GM18498 (cell line): Measurements from ENCODE around the gene KLF3.

Source experiments
- ATAC-seq: cut with Tn5 transposase; IDR thresholded peaks from one replicate; pipeline ENCODE4 v1.9.1; 2021; ENCODE audit warnings: mild to moderate bottlenecking, moderate library complexity; ENCODE audit not compliant: unreplicated experiment

The KLF3 gene

DNA sequence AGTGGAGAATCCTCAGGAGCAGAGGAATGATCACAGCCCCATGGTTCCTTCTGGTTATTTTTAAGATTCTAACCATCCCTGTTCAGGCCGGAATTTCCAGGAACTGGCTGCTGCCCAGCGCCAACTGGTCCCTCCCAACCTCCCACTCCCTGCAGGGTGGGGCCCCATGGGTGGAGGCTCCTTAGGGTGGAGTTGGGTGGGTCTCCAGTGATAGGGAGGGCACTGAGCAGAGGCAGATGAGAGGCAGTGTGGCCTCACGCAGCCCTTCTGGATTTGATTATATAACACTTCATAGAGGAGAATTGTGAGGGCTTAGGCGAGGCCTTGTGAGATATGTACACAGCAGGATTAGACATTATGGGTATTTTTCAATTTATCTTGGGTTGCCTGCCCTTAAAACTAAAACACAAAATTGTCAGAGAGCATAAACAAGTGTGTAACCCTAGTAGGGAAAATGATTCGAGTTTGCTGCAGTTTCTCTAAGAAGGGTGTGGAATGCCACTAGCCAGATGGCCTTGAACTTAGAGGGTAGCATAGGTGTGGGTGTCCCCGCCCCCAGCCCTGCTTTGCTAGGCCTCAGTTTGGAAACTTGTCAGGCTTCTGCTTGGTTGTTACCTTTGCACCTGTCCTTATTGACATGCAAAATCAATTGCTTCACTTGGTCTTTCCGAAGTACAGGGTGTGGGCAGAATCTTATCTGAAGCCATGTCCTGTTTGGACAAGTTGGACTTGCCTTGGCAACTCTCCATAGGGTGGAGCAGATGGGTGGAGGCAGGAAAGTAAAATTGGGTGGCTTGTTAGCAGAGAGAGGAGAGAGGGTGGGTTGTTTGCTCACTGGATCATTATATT, 9.4 kb downstream of the KLF3 start:
- no peak for ATAC-seq

DNA sequence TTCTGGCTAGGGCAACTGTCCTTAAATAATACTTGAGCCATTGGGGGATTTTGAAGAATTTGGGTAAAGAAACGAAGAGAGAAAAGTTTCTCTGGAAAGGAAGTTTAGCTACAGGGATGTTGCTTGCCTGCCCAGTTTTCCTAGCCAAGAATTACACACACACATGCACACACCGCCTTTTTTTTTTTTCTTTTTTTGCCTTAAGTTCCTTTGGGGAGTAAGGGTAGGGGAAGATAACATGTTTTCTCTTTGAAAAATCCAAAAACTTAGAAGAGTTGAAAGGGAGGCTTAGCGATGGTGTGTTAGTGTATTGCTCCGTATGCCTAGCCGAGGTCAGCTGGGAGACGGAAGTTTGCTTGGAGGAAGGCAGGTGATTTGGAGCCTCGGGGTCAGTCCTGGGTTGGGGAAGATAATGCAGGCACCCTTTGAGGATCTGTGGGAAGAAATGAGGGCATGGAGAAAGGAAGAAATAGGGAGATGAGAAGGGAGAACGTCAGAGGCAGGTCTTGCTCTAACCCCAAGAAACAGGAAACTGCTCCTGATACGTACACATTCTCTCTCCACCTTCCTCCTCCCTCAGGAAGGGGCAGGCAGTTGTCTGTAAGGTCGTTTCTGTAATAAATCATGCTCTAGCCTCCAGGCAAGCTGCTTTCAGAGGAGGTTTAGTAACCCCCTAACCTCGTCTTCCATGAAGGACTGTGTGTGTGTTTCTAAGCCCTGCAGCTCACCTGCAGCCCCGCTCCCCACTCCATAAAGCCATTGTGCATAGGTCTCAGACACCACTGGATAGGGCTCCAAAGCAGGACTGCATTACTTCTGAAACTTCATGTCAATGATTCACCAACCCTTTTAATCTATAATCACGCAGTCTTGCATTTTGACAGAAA, 10.5 kb downstream of the KLF3 start:
- ATAC-seq, result no peak

DNA sequence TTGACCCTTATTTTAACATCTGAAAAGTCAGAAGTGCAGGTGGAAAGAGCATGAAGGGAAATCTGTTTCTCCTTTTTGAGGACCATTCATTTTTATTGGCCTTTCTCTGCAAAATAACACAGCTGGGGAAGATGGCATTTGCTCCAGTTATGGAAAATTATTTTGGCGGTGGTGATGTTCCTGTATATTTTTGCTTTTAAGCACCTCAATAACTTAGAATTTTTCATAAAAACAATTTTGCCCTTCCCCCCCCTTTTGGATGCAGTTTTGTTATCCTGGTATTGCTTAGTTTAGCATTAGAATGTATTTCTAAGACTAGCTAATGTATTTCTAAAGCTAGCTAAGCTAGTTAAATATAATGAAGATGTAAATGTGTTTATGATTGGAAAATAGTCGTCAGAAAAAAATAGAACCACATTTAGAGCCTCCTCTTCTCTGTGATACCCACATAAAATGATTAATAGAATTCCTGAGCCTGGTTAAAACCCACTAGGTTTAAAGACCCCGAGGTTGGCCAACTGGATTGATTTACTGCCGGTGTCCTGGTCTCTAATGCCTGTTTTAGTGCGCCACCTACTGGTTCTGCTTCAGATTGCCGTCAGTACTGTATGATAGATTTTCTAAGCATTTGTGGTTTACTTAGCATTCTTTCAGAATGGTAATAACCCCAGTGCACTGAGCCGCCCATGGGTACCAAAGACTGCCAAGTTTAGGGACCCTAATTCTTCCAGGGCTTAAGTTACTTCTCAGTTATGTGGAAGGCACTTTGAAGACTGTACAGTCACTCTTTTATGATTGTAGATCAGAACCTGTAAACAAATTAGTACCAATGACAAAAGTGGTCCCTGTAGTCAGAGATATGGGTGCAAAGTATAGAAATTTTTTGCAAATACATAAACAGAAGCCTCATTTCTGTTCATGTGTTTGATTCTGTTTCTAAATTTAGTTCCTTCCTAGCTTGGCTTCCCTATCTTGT, 11.4 kb downstream of the KLF3 start:
- ATAC-seq, result no peak

DNA sequence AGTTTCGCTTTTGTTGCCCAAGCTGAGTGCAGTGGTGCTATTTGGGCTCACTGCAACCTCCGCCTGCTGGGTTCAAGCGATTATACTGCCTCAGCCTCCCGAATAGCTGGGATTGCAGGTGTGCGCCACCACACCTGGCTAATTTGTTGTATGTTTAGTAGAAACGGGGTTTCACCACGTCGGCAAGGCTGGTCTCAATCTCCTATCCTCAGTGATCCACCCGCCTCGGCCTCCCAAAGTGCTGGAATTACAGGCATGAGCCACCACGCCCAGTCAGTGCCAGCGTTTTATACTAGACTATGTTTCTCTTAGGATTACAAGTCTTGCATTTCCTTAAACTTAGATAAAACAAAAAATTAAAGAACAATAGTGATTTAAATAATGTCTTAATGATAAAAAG, 13.0 kb downstream of the KLF3 start:
- ATAC-seq, result no peak

DNA sequence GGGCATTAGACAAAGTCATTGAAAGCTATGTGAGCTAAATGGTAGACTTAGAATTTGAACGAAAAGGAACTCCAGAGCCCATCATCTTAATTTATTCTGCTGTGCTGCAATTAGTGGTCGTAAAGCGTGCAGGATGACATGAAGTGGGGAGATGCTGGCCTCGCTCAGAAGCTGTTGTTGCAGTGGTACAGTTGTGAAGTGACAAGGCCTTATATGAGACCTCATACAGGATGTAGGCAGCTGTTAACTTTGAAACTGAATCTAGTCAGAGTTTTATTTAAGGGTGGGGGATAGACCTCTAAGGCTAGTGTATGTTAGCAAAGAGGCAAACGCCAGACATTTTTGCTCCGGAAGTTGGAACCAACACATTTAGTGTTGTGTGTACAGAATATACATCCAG, 13.4 kb downstream of the KLF3 start:
- ATAC-seq, result no peak

DNA sequence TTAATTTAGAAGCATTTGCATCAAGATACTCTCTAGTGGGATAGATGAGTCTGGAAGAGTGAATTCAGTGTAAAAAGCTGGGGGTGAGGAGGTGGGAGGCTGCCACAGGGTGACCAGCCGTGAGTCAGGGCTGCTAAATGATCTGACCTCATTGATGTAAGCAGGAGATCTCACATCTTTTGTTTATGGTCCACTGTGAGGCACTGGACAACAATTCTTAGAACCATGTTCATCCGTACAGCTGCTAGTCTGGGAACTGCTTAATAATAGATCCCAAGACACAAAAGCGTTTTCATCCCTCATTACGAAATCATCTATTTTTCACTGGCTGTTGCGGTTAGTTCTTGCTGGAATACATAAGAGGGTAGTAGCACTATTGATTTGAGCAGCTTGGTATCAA, 14.1 kb downstream of the KLF3 start:
- no peak for ATAC-seq

DNA sequence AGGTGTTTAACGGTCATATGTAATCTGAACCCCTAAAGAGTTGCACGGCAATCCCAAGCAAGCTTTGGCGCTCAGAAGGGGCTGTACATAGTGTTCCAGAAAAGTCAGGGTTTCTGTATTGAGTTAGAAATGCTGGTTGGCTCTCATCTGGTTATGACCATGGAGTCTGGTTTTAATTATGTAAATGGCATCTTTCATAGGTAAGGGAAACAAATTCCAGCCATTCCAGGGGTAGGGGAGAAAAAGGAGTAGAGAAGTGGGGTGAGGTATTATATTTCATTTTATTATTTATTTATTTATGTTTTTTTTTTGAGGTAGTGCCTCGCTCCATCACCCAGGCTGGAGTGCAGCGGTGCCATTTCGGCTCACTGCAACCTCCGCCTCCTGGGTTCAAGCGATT, 15.9 kb downstream of the KLF3 start:
- no peak for ATAC-seq

DNA sequence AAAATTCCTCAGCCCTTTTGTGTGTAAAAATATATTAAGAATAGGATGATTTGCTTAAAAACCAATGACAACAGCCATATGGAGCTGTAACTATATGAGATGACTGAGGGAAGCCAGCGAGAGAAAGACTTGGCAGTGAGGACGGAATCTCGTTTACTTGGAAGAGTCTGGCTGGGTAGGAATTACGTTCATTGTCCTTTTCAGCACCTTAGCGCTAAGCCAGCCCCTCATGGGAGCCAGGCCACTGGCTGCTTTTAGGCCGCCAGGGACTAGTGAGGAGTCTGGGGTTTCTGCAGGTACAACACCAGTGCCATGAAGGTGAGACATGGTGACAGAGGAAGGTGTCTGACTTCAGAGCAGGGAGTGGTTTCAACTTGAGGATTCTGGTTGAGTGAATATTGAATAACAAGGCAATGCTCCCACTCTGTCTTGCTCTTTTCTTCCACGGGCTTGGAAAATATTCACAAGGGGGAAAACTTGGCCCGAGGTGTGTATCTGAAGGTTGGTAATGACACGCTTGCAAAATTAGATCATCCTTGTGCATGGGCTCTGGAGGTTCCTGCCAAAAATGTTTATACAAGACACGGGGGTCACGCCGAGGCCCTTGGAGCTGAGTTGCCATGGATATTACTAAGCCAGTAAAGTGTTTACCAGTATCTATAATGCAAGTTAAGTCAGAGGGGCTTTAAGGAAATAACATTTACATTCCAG, 17.4 kb downstream of the KLF3 start:
- ATAC-seq, result no peak

DNA sequence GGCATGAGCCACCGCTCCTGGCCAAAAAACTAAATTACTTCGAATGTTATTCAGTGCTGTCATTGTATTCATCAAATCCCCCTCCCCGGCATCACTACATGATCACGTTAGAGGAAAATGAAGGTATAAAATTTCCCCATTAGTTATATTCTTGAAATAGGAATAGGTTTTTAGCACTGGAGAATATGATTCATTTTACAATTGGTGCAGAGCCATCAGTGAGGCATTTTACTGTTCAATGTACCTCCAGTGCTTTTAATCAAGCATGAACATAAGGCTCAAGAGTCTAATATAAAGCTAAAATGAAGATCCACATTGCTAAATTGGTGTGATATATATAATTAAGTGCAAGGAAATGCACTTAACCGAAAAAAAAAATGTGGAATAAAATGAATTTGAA, 18.3 kb downstream of the KLF3 start:
- ATAC-seq, result no peak

DNA sequence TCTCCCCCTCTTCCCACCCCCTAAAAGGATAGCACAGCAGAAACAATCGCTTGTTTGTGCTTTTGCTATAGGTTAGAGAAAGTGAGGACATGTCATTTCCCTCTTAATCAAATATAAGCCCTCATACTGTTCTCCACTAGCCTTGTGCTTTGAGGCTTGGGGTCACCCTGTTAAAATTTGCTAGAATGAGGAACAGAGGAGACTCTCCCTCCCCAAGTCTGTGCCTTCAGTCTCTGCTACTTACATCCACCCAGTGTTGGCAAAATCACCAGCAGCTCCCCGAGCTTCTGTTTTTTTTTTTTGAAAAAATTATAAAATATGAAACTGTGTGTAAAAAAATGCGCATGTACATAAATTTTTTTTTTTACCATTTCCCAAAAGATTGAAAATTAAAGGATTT, 19.3 kb downstream of the KLF3 start:
- ATAC-seq, result no peak

DNA sequence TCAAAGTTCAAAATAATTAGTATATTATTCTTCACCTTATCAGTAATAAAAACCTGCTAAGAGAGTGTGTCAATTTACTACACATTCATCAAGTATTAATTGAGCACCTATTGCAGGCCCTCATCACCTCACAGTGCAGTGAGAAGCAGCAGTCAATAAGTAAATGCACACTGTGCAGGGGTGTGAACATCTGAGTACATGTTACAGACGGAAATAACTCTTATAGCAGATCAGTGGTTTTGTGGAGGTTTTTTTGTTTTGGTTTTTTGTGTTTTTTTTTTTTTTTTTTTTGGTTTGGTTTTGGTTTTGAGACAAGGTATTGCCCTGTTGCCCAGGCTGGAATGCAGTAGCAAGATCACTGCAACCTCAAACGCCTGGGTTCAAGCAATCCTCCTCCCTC, 20.3 kb downstream of the KLF3 start:
- peak; percentile 75 for ATAC-seq

DNA sequence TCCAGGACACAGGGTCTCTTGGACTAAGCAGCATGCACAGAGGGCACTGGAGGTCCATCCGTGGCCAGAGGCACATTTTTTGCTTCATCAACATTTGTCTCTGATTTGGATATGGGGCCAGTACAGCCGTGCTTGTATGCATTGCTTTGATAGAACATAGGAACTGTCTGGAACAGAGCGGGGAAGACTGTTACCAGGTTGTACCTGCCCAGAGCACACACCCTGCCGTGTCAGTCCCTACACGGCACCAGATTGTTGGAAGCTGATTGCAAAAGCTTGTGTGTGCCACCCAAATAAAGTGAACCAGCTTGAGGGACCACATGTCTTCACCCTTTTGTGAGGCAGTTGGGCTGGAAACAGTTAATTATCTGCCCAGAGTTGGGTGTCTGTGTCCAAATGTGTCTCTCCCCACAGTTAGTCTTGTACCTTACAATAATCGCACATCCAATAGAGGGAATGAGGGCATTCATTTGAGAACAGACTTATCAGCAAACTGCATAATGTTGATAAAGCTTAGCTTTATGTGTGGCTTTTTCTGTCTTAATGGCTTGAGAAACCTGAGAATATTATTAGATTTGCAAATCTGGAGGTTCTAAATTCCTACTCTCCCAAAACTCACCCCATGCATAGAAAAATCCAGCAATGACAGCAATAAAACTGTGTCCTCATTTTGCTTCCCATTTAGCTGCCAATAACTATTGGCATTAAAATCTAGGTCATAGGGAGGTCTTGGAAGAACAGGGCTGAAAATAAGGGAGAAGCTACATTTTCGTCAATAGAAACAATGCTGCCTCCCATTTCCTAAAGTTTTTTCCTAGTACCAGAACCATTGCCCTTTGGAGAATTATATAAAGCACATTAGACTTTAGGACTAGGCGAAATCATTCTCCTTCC, 21.2 kb downstream of the KLF3 start:
- ATAC-seq, result no peak

DNA sequence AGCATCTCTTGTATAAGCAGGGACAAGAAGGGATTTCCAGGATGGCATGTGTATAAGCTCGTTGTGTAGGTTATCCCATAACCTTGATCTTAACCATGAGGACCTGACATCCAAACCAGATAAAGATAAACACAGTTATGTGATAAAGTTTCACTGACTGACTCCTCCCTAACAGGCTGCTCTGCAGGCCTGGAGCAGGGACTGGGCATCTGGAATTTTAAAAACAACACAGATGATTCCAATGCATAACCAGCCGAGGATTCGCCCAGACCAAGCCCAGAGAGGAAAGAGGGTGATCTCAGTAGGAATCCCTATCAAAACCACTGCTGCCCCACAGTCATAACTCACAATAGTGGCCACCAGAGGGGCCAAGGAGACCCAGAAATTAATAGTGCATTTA, 22.7 kb downstream of the KLF3 start:
- ATAC-seq, result no peak

DNA sequence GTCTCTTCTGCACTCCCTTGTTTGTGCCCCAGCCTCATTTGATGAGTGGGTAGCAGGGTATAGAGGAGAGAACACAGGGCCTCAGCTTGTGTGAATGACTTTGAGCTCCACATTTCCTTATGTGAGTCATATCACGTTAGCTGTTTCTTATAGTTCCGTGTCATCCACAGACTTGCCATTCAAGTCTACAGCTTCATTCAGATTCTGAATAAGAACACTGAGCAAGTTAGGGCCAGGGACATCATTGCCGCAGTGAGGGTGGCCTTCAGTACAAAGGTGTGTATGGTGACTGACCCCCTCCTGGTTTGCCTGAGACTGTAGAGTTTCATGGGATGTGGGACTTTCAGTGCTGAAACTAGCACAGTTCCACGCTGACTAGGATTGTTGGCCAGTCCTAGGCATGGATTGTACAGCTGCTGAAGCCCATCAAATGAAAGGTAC, 23.6 kb downstream of the KLF3 start:
- no peak for ATAC-seq

DNA sequence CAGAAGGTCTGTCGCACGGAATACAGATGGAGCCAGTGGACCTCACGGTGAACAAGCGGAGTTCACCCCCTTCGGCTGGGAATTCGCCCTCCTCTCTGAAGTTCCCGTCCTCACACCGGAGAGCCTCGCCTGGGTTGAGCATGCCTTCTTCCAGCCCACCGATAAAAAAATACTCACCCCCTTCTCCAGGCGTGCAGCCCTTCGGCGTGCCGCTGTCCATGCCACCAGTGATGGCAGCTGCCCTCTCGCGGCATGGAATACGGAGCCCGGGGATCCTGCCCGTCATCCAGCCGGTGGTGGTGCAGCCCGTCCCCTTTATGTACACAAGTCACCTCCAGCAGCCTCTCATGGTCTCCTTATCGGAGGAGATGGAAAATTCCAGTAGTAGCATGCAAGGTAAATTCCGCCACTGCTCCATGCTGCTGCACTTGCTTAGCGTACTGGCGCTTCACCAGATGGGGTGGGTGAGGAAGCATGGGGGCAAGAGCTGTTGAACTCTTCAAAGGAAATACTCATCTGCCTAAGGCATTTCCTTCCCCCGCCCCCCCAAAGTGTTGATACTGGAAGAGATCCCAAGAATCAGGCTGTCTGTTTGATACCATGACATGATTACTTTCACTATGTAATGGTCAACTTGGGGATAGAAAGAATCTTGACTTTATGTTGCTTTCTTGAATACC, 24.8 kb downstream of the KLF3 start:
- ATAC-seq, result no peak

DNA sequence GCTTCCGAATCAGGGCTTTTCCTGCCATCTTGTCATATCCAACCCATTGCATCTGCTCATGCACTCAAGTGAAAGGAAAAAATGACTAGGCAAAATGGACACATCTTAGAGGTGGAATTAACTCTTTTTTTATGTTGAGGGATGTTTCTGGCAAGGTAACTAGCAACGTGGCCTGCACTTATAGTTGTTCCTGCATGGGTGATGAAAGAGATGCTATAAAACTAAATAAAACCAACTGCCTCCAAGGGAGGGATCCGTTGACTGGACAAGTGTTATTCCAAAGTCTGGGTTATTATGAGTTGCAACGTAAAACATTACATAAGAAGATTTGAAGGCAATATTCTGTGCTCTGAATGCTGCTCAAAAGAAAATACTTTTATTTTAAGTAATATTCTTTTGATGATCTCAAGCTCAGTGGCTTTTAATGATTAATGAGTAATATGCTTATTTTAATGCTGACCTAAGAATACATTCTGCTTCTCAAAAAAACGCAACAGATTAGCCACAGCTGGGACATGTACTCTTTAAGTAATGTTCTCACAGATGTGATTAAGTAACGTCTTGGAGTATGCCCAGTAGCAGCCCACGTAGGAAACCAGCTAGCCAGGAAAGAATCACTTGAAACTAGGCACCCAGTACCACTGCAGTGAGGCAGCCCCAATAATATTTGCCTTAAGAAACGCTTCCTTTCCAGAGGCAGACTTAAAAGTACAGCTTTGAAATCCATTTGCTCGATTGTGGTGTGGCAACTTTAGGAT, 27.4 kb downstream of the KLF3 start:
- no peak for ATAC-seq

DNA sequence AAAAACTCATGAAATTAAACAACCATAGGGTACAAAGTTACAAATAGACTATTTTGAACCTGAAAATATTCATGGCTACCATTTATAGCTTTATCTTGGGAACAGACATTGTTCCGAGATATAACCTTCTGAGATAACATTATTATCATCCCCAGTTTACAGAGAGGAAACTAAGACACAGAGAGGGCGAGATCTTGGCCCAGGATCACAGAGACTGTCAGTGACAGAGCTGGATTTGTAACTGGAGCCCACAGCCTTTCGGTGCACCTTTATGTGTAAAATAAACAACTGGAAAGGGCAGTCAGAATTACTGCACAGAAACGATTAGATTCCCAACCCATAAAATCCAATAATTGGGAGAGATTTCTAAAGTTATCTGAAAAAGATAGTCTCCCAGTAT, 28.4 kb downstream of the KLF3 start:
- no peak for ATAC-seq

DNA sequence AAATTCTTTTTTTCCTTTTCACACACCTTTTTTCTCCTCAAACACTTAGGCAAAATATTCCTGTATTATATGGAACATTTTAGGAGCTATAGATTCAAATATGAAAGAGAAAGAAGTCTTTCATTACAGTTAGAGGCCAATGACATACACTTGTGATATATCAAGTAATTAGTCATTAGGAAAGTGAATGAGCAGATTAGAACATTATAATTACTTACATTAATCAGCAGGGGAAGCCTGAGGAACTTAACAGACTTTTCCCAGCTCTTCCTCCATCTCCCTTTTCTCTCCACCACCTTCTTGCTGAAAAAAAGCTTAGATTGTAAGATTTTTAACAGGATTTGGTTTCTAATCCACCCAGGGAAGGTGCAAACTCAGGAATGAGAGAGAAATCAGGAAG, 29.6 kb downstream of the KLF3 start:
- ATAC-seq, result no peak
